ENCODE results near the gene LRRC7.

DNA sequence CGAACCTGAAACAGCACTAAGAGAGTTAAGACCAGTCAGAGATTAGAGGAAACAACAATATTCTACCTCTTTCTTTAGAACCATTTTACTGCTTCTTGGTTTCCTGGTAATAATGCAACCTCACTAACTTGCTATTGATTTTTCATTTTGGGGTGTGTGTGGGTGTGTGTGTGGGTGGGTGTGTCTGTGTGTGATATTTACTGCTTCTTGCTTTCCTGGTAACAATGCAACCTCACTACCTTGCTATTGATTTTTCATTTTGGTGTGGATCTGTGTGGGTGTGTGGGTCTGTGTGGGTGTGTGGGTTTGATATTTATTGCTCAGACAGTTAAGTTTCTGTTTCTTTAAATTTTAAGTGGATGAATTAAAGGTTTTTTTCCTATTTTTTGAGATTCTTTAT, 208.8 kb downstream of the LRRC7 start:
- TF ChIP-seq EZH2 (IDR thresholded peaks at IDR 0.05) = no peak
- no peak for TF ChIP-seq POLR2AphosphoS5 (IDR thresholded peaks at IDR 0.05; ENCODE audit: borderline replicate concordance, low read depth, low read length)

Measured in SK-N-MC (cell line).